ENCODE measurements around the gene NCR2.

GRCh38 chr6:41327177-41327576 lies 8.2 kb upstream of the NCR2 start:
- TF ChIP-seq CTCF (conservative IDR thresholded peaks at IDR 0.05 in 1 of 2, IDR thresholded peaks at IDR 0.05 in 1 of 2; ENCODE audit: extremely low read depth in 1 of 2, insufficient read depth in 1 of 2, low read depth in 1 of 2, low read length in 2 of 2) (no peak), EZH2 (IDR thresholded peaks at IDR 0.05; ENCODE audit: borderline replicate concordance, low read length) (no peak)
